ENCODE data around the gene AKAP5. TPM values are rescaled to one million over a fixed set of nuclear protein-coding genes. Genes with fewer than 3 reads are reported as not detected.

Gene AKAP5
- polyA plus RNA-seq, 1 of the 3 experiments (the other 2 are of a cell fraction), result 0.28 TPM

DNA sequence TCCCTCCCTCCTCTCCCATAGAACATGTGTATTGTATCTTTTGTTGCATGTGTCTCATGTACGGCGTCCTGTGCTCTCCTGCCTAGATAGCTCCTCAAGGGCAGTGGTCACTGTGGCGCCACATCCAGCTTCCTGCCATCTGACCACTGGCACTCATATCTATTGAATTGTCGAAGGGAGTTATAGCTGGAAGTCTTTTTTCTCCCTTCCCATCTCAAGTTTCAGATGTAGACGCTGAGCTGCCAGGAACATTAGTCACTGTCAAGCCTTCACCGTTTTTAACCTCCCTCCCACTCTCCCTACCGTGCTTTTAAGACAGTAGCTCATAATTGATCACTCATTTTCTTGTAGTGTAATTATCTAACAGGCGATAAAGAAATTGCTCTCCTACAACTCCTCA is 44.1 kb upstream of the AKAP5 start (continued):
- TF ChIP-seq, protein P1, sequence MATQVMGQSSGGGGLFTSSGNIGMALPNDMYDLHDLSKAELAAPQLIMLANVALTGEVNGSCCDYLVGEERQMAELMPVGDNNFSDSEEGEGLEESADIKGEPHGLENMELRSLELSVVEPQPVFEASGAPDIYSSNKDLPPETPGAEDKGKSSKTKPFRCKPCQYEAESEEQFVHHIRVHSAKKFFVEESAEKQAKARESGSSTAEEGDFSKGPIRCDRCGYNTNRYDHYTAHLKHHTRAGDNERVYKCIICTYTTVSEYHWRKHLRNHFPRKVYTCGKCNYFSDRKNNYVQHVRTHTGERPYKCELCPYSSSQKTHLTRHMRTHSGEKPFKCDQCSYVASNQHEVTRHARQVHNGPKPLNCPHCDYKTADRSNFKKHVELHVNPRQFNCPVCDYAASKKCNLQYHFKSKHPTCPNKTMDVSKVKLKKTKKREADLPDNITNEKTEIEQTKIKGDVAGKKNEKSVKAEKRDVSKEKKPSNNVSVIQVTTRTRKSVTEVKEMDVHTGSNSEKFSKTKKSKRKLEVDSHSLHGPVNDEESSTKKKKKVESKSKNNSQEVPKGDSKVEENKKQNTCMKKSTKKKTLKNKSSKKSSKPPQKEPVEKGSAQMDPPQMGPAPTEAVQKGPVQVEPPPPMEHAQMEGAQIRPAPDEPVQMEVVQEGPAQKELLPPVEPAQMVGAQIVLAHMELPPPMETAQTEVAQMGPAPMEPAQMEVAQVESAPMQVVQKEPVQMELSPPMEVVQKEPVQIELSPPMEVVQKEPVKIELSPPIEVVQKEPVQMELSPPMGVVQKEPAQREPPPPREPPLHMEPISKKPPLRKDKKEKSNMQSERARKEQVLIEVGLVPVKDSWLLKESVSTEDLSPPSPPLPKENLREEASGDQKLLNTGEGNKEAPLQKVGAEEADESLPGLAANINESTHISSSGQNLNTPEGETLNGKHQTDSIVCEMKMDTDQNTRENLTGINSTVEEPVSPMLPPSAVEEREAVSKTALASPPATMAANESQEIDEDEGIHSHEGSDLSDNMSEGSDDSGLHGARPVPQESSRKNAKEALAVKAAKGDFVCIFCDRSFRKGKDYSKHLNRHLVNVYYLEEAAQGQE (IDR thresholded peaks at IDR 0.05; ENCODE audit: low read depth, low read length), result no peak
- TF ChIP-seq NRF1 (IDR thresholded peaks at IDR 0.05; ENCODE audit: low read depth, low read length), result no peak
- no peak for TF ChIP-seq MEF2A (IDR thresholded peaks at IDR 0.05; ENCODE audit: borderline replicate concordance, low read depth)
- no peak for TF ChIP-seq RXRA (IDR thresholded peaks at IDR 0.05; ENCODE audit: borderline replicate concordance, low read depth)
- TF ChIP-seq RAD21 (IDR thresholded peaks at IDR 0.05; ENCODE audit: low read length), result no peak
- peak in 1 of 2 experiments; percentile 28; a peak in 1 of 4 replicates for TF ChIP-seq EP300 (IDR thresholded peaks at IDR 0.05; ENCODE audit: borderline replicate concordance in 1 of 2, low read depth in 1 of 2, low read length in 1 of 2)
- TF ChIP-seq MXI1 (IDR thresholded peaks at IDR 0.05; ENCODE audit: low read depth, low read length), result no peak
- 0 out of 2 replicates have a peak, but pooled peaks have one; percentile 22 for TF ChIP-seq SIN3A (IDR thresholded peaks at IDR 0.05; ENCODE audit: borderline replicate concordance, low read depth, low read length)
- peak; percentile 69 for TF ChIP-seq JUND (IDR thresholded peaks at IDR 0.05)

DNA sequence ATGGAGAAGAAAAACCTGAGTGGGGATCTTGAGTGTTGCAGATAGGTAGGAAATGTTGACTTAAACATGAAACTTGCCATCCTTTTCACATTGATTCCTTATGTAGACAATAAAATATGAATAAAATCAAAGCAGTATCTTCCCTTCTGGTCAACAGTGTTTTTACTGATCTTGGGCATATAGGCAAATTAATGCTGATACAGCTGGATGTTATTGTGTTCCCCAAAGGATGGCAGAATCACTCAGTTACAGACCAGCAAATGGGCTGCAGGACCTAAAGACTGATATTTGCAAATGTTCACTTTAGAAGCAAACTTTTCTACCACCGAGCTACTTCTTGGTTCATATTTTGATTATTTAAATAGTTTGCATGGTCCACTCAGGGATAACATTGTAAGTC is 43.3 kb upstream of the AKAP5 start:
- POLR2A ChIA-PET, result interaction anchor here (1.8 kb wide), 1 partner anchor 34 kb away, joined by 4 read pairs; the partner anchor contains the start of gene MTHFD1
- Histone ChIP-seq H3K9ac (no peak overlapping the region), H3K9me3 (no peaks in the 10 kb centered on the region), H3K9me2 (no peaks in the 10 kb centered on the region), H3K79me2 (ENCODE audit: insufficient read depth) (no peaks in the 10 kb centered on the region; the same call in 1 of the 2 replicates), H3K4me3 (ENCODE audit: low read depth in 2 of 2, low read length in 1 of 2) (no peak overlapping the region), H3K27me3 (ENCODE audit: insufficient read depth) (no peaks in the 10 kb centered on the region), H2AFZ (ENCODE audit: low read depth) (no peak overlapping the region), H4K20me1 (ENCODE audit: insufficient read depth) (no peaks in the 10 kb centered on the region), H3K36me3 (replicated peaks in 1 of 2; ENCODE audit: control insufficient read depth in 1 of 2, insufficient read depth in 2 of 2, low read length in 1 of 2) (peaks cover 11 to 15% of the 10 kb centered on the region in 2 experiments), H3F3A (replicated peaks; ENCODE audit: insufficient read depth) (peaks cover 19% of the 10 kb centered on the region), H3K4me2 (no peak overlapping the region), H3K27ac (ENCODE audit: low read depth in 2 of 2, low read length in 1 of 2) (peak overlapping the region in 1 of 2 experiments; percentile 8; a peak in 1 of 4 replicates), H3K4me1 (ENCODE audit: control insufficient read depth in 1 of 2, insufficient read depth in 2 of 2, low read depth in 1 of 2, low read length in 1 of 2) (peaks cover 0 to 10% of the 10 kb centered on the region in 2 experiments; a peak in 2 of 4 replicates)
- DNase-seq, result no peak
- 94% methylated on average over 1 of the region's 1 CpG for WGBS (ENCODE audit: low lambda C conversion rate)
- CTCF ChIA-PET, result interaction anchor here (1.2 to 9.4 kb wide), 2 partner anchors 8 to 56 kb away, joined by 6 to 84 read pairs; no protein-coding TSS in a partner anchor
- no peak for TF ChIP-seq RCOR1 (IDR thresholded peaks at IDR 0.05; ENCODE audit: low read length)

DNA sequence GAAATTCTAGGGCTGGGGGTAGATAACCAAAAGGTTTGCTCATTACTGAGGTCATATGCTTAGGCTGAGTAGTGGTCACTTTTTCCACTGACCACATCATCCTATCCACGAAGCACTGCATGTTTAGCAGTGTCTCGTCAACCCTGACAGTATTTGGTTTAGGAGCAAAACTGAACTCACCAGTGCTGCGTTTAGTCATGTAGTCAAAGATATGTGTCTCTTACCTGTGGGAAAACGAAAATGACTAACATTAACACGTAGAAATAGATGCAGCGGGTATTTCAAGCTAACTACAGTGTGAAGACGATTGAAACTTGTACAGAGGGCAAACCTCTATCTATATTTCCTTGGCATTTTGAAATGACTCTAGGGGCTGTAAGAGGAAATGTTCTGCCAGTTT is 42.5 kb upstream of the AKAP5 start:
- no peak overlapping the region for H3K4me2 ChIP-seq
- no peak overlapping the region for H3K4me3 ChIP-seq (ENCODE audit: low read depth in 2 of 2, low read length in 1 of 2)
- H3K27me3 ChIP-seq (ENCODE audit: insufficient read depth), result no peaks in the 10 kb centered on the region
- no peaks in the 10 kb centered on the region for H3K9me2 ChIP-seq
- 94% methylated on average over 7 of the region's 7 CpGs for WGBS (ENCODE audit: low lambda C conversion rate)
- H3K9me3 ChIP-seq, result no peaks in the 10 kb centered on the region
- ChIA-PET POLR2A (no interaction called here), CTCF (interaction anchor here (1.2 to 1.3 kb wide), 2 partner anchors 9 to 88 kb away, joined by 3 to 5 read pairs; no protein-coding TSS in a partner anchor)
- no peak overlapping the region for H2AFZ ChIP-seq (ENCODE audit: low read depth)
- peaks cover 0 to 10% of the 10 kb centered on the region in 2 experiments; a peak in 2 of 4 replicates for H3K4me1 ChIP-seq (ENCODE audit: control insufficient read depth in 1 of 2, insufficient read depth in 2 of 2, low read depth in 1 of 2, low read length in 1 of 2)
- no peak overlapping the region for H3K9ac ChIP-seq
- H3K79me2 ChIP-seq (ENCODE audit: insufficient read depth), result no peaks in the 10 kb centered on the region; the same call in 1 of the 2 replicates
- peaks cover 14 to 21% of the 10 kb centered on the region in 2 experiments for H3K36me3 ChIP-seq (replicated peaks in 1 of 2; ENCODE audit: control insufficient read depth in 1 of 2, insufficient read depth in 2 of 2, low read length in 1 of 2)
- DNase-seq, result no peak
- H4K20me1 ChIP-seq (ENCODE audit: insufficient read depth), result no peaks in the 10 kb centered on the region
- TF ChIP-seq RAD21 (IDR thresholded peaks at IDR 0.05; ENCODE audit: low read length), result no peak
- TF ChIP-seq, protein P2, sequence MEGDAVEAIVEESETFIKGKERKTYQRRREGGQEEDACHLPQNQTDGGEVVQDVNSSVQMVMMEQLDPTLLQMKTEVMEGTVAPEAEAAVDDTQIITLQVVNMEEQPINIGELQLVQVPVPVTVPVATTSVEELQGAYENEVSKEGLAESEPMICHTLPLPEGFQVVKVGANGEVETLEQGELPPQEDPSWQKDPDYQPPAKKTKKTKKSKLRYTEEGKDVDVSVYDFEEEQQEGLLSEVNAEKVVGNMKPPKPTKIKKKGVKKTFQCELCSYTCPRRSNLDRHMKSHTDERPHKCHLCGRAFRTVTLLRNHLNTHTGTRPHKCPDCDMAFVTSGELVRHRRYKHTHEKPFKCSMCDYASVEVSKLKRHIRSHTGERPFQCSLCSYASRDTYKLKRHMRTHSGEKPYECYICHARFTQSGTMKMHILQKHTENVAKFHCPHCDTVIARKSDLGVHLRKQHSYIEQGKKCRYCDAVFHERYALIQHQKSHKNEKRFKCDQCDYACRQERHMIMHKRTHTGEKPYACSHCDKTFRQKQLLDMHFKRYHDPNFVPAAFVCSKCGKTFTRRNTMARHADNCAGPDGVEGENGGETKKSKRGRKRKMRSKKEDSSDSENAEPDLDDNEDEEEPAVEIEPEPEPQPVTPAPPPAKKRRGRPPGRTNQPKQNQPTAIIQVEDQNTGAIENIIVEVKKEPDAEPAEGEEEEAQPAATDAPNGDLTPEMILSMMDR (IDR thresholded peaks at IDR 0.05), result no peak
- TF ChIP-seq FOXJ3 (CRISPR knock-in tag; IDR thresholded peaks at IDR 0.05), result no peak
- TF ChIP-seq MEF2A (IDR thresholded peaks at IDR 0.05; ENCODE audit: borderline replicate concordance, low read depth), result no peak
- no peak for TF ChIP-seq TAF1 (IDR thresholded peaks at IDR 0.05; ENCODE audit: borderline replicate concordance, low read depth, low read length)
- no peak for TF ChIP-seq RFX5 (IDR thresholded peaks at IDR 0.05; ENCODE audit: low read length)
- TF ChIP-seq FOXM1 (IDR thresholded peaks at IDR 0.05; ENCODE audit: low read depth), result no peak
- no peak for TF ChIP-seq SMC3 (IDR thresholded peaks at IDR 0.05; ENCODE audit: low read depth, low read length)
- no peak for TF ChIP-seq RXRA (IDR thresholded peaks at IDR 0.05; ENCODE audit: borderline replicate concordance, low read depth)
- no peak for TF ChIP-seq TCF12 (IDR thresholded peaks at IDR 0.05)
- TF ChIP-seq EZH2phosphoT487 (IDR thresholded peaks at IDR 0.05; ENCODE audit: borderline replicate concordance, low read depth), result no peak
- no peak for TF ChIP-seq FOSL2 (IDR thresholded peaks at IDR 0.05; ENCODE audit: borderline replicate concordance, low read depth)
- TF ChIP-seq NRF1 (IDR thresholded peaks at IDR 0.05; ENCODE audit: low read depth, low read length), result no peak
- TF ChIP-seq CHD2 (IDR thresholded peaks at IDR 0.05; ENCODE audit: low read length, partially characterized antibody), result no peak
- H3K27ac ChIP-seq (ENCODE audit: low read depth in 2 of 2, low read length in 1 of 2), result no peak overlapping the region
- H3F3A ChIP-seq (replicated peaks; ENCODE audit: insufficient read depth), result peaks cover 17% of the 10 kb centered on the region
